Measurements from ENCODE around the gene C1QB.

C1QB gene

DNA sequence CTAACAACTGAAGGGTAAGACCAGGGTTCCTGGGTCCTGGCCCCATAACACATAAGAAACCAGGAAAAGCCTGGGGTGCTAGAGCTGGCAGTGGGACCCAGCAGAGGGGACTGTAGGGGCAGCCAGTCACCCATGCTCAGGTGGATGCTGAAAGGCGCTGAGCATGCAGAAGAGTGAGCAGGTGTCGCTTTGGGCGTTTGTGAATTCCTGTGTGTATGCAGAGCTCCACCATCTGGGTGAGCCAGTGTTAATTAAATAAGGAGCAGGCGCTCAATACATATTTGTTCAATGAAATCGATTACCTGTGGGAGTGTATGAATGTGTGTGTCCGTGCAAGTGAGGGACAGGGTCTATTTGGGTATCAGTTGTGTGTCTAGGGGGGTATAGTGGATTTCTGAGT, 16.1 kb upstream of the C1QB start:
- Histone ChIP-seq H3K4me1 (ENCODE audit: low read length) (peaks cover 3% of the 10 kb centered on the region; the same call in 1 of the 2 replicates), H3K9me3 (ENCODE audit: insufficient read depth, low read length) (no peaks in the 10 kb centered on the region), H3K79me2 (ENCODE audit: low read length) (no peaks in the 10 kb centered on the region), H3K27ac (ENCODE audit: low read length) (no peak overlapping the region), H3K9ac (ENCODE audit: low read length) (no peak overlapping the region), H3K4me2 (ENCODE audit: low read length) (no peak overlapping the region), H2AFZ (ENCODE audit: low read depth, low read length) (no peak overlapping the region), H3K4me3 (ENCODE audit: low read length) (no peak overlapping the region), H3K36me3 (replicated peaks; ENCODE audit: low read depth, low read length) (no peaks in the 10 kb centered on the region), H4K20me1 (ENCODE audit: insufficient read depth, low read length) (no peaks in the 10 kb centered on the region), H3K27me3 (ENCODE audit: low read depth, low read length) (no peaks in the 10 kb centered on the region)
- TF ChIP-seq EZH2phosphoT487 (IDR thresholded peaks at IDR 0.05; ENCODE audit: low read depth), result no peak
- TF ChIP-seq, protein P1, sequence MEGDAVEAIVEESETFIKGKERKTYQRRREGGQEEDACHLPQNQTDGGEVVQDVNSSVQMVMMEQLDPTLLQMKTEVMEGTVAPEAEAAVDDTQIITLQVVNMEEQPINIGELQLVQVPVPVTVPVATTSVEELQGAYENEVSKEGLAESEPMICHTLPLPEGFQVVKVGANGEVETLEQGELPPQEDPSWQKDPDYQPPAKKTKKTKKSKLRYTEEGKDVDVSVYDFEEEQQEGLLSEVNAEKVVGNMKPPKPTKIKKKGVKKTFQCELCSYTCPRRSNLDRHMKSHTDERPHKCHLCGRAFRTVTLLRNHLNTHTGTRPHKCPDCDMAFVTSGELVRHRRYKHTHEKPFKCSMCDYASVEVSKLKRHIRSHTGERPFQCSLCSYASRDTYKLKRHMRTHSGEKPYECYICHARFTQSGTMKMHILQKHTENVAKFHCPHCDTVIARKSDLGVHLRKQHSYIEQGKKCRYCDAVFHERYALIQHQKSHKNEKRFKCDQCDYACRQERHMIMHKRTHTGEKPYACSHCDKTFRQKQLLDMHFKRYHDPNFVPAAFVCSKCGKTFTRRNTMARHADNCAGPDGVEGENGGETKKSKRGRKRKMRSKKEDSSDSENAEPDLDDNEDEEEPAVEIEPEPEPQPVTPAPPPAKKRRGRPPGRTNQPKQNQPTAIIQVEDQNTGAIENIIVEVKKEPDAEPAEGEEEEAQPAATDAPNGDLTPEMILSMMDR (IDR thresholded peaks at IDR 0.05; ENCODE audit: low read depth, low read length), result no peak

DNA sequence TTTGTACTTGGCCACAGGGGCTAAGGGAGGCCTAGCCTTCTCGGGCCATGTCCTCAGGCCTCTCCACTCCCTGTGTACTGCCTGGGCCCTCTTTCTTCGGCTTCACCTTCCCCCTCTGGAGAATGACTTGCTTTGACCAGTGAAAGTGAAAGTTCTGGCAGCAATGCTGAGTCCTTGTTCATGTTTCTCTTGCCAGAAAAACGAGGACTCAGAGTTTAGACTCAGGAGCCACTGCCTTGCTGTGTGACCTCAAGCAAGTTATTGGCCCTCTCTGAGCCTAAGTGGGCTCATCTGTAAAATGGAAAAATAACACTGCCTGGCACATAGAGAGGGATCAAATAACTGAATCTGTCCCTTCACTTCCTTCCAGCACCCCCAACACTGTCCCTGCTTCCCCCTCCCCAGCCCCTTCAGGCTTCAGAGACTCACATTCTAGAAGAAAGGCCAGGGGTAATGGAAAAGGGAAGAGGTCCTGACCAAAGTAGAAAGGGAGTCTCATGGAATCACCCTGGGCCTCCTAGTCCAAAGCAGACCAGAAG, 15.1 kb upstream of the C1QB start:
- Histone ChIP-seq H3K27ac (ENCODE audit: low read length) (no peak overlapping the region), H3K9ac (ENCODE audit: low read length) (no peak overlapping the region), H3K4me2 (ENCODE audit: low read length) (no peak overlapping the region), H3K79me2 (ENCODE audit: low read length) (no peaks in the 10 kb centered on the region), H3K9me3 (ENCODE audit: insufficient read depth, low read length) (no peaks in the 10 kb centered on the region), H2AFZ (ENCODE audit: low read depth, low read length) (no peak overlapping the region), H4K20me1 (ENCODE audit: insufficient read depth, low read length) (no peaks in the 10 kb centered on the region), H3K27me3 (ENCODE audit: low read depth, low read length) (no peaks in the 10 kb centered on the region), H3K4me3 (ENCODE audit: low read length) (no peak overlapping the region), H3K4me1 (ENCODE audit: low read length) (peaks cover 6% of the 10 kb centered on the region; the same call in 1 of the 2 replicates), H3K36me3 (replicated peaks; ENCODE audit: low read depth, low read length) (no peaks in the 10 kb centered on the region)
- TF ChIP-seq, protein P1 (IDR thresholded peaks at IDR 0.05; ENCODE audit: low read depth, low read length), result no peak

DNA sequence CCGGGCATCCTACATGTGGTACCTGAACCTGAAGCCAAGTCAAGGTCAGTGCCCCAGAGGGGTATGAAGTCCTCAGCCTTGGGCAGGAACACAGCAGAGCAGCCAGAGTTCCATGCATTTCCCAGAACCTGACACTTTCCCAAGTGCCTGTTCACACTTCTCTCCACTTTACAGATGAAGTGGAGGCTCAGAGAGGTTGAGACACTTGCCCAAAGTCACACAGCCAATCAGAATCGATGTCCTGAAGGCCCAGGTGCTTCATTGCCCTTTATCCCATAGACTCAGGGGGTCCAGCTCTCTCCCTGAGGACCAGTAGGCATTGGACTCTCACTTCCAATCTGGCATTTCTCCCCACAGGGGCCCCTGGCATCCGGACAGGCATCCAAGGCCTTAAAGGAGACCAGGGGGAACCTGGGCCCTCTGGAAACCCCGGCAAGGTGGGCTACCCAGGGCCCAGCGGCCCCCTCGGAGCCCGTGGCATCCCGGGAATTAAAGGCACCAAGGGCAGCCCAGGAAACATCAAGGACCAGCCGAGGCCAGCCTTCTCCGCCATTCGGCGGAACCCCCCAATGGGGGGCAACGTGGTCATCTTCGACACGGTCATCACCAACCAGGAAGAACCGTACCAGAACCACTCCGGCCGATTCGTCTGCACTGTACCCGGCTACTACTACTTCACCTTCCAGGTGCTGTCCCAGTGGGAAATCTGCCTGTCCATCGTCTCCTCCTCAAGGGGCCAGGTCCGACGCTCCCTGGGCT, 14.4 kb upstream of the C1QB start:
- peaks cover 6% of the 10 kb centered on the region; the same call in 1 of the 2 replicates for H3K4me1 ChIP-seq (ENCODE audit: low read length)
- H3K27me3 ChIP-seq (ENCODE audit: low read depth, low read length), result no peaks in the 10 kb centered on the region
- no peak for TF ChIP-seq EZH2phosphoT487 (IDR thresholded peaks at IDR 0.05; ENCODE audit: low read depth)
- TF ChIP-seq, protein P1 (IDR thresholded peaks at IDR 0.05; ENCODE audit: low read depth, low read length), result no peak
- no peaks in the 10 kb centered on the region for H3K36me3 ChIP-seq (replicated peaks; ENCODE audit: low read depth, low read length)
- H3K9me3 ChIP-seq (ENCODE audit: insufficient read depth, low read length), result no peaks in the 10 kb centered on the region
- no peak overlapping the region for H3K4me3 ChIP-seq (ENCODE audit: low read length)
- H3K9ac ChIP-seq (ENCODE audit: low read length), result no peak overlapping the region
- H3K4me2 ChIP-seq (ENCODE audit: low read length), result no peak overlapping the region
- no peak overlapping the region for H3K27ac ChIP-seq (ENCODE audit: low read length)
- H3K79me2 ChIP-seq (ENCODE audit: low read length), result no peaks in the 10 kb centered on the region
- no peak overlapping the region for H2AFZ ChIP-seq (ENCODE audit: low read depth, low read length)
- no peaks in the 10 kb centered on the region for H4K20me1 ChIP-seq (ENCODE audit: insufficient read depth, low read length)

GRCh38 chr1:22639286-22639685, 13.8 kb upstream of the C1QB start:
- H3K27ac ChIP-seq (ENCODE audit: low read length), result no peak overlapping the region
- H3K9me3 ChIP-seq (ENCODE audit: insufficient read depth, low read length), result no peaks in the 10 kb centered on the region
- peaks cover 6% of the 10 kb centered on the region; the same call in 1 of the 2 replicates for H3K4me1 ChIP-seq (ENCODE audit: low read length)
- TF ChIP-seq EZH2phosphoT487 (IDR thresholded peaks at IDR 0.05; ENCODE audit: low read depth), result no peak
- TF ChIP-seq, protein P1 (IDR thresholded peaks at IDR 0.05; ENCODE audit: low read depth, low read length), result no peak; the same call in 1 of the 2 replicates
- no peak overlapping the region for H3K9ac ChIP-seq (ENCODE audit: low read length)
- H3K27me3 ChIP-seq (ENCODE audit: low read depth, low read length), result no peaks in the 10 kb centered on the region
- H3K36me3 ChIP-seq (replicated peaks; ENCODE audit: low read depth, low read length), result no peaks in the 10 kb centered on the region
- H2AFZ ChIP-seq (ENCODE audit: low read depth, low read length), result no peak overlapping the region
- no peak overlapping the region for H3K4me2 ChIP-seq (ENCODE audit: low read length)
- no peaks in the 10 kb centered on the region for H3K79me2 ChIP-seq (ENCODE audit: low read length)
- no peaks in the 10 kb centered on the region for H4K20me1 ChIP-seq (ENCODE audit: insufficient read depth, low read length)
- no peak overlapping the region for H3K4me3 ChIP-seq (ENCODE audit: low read length)
